Activated CD4-positive, alpha-beta T cell treated with anti-CD3 and anti-CD28 coated beads for 36 hours (primary cell): Measurements from ENCODE around the gene STK25. TPM values are rescaled to one million over a fixed set of nuclear protein-coding genes. Genes with fewer than 3 reads are reported as not detected.

Source experiments
- ATAC-seq: fragments of 200-7000 bp; cut with Tn5 transposase; one replicate; pipeline ENCODE4 v1.10.0; 2021; ENCODE audit warnings: mild to moderate bottlenecking, moderate library complexity
- CTCF ChIA-PET: fragments of 350-600 bp; sonication (Branson Sonifier 250); formaldehyde crosslinking; loops from one replicate; lab custom pipeline; 2021; ENCODE audit warnings: antibody characterized with exemption; lab: Charles Lee
- POLR2A ChIA-PET: fragments of 350-600 bp; sonication (Branson Sonifier 250); formaldehyde crosslinking; loops from one replicate; lab custom pipeline; 2021; ENCODE audit warnings: antibody characterized with exemption, inconsistent platforms; lab: Charles Lee
- DNase-seq: peaks from one replicate; pipeline ENCODE4 v3.0.0-alpha.2; 2020
- H3K27ac Mint-ChIP-seq: one replicate; pipeline ENCODE4 v1.8.0; 2021; ENCODE audit warnings: mixed read lengths
- H3K27me3 Mint-ChIP-seq: one replicate; pipeline ENCODE4 v1.8.0; 2021; ENCODE audit warnings: mixed read lengths
- H3K36me3 Mint-ChIP-seq: one replicate; pipeline ENCODE4 v1.8.0; 2021; ENCODE audit warnings: low read depth, mixed read lengths
- H3K4me1 Mint-ChIP-seq: one replicate; pipeline ENCODE4 v1.8.0; 2021; ENCODE audit warnings: mixed read lengths
- H3K4me3 Mint-ChIP-seq: one replicate; pipeline ENCODE4 v1.8.0; 2021; ENCODE audit warnings: mild to moderate bottlenecking, moderate library complexity, mixed read lengths
- H3K9me3 Mint-ChIP-seq: one replicate; pipeline ENCODE4 v1.8.0; 2021; ENCODE audit warnings: low read depth, mixed read lengths
- intact Hi-C, 2 experiments: fragments of 100-400 bp; cut with DNase I in 1 of 2; cut with micrococcal nuclease in 1 of 2; formaldehyde crosslinking; loops; one replicate each; pipeline versions ENCODE4 v1.14.2 to v1.15.1; 2022 to 2024; cut with DNase I, micrococcal nuclease
- total RNA-seq, 2 experiments: library from RNA; stranded (reverse); gene quantifications; one replicate each; pipeline ENCODE4 v1.2.3, GENCODE V29; 2021

Gene STK25
- total RNA-seq, 2 experiments from 2014 or later = 93.5 to 123 TPM

GRCh38 chr2:241505781-241506201 lies 2.6 kb downstream of the STK25 start:
- Mint-ChIP-seq H3K27ac (no peak overlapping the region), H3K4me1 (peaks cover 19% of the 10 kb centered on the region), H3K9me3 (no peaks in the 10 kb centered on the region), H3K27me3 (no peaks in the 10 kb centered on the region), H3K36me3 (peaks cover 4% of the 10 kb centered on the region), H3K4me3 (no peak overlapping the region)
- intact Hi-C loops = loop anchor here (5.0 kb wide), 2 partner anchors 188 to 938 kb away; partner anchors contain the start of genes HDLBP (in 1 of the 2), RNPEPL1 (in 1 of the 2) and SEPTIN2 (in 1 of the 2)
- no peak for ATAC-seq
- CTCF ChIA-PET = interaction anchor here (1.5 kb wide), 1 partner anchor 62 kb away, joined by 3 read pairs; no protein-coding TSS in a partner anchor
- no peak for DNase-seq
- POLR2A ChIA-PET = no interaction called here

- H3K4me1 Mint-ChIP-seq = peaks cover 19% of the 10 kb centered on the region
- CTCF ChIA-PET = no interaction called here
- ATAC-seq (no peak), DNase-seq (no peak)
- H3K36me3 Mint-ChIP-seq = peaks cover 4% of the 10 kb centered on the region
- intact Hi-C loops = loop anchor here (5.0 kb wide), 2 partner anchors 188 to 938 kb away; partner anchors contain the start of genes HDLBP (in 1 of the 2), RNPEPL1 (in 1 of the 2) and SEPTIN2 (in 1 of the 2)
- POLR2A ChIA-PET = no interaction called here
- H3K9me3 Mint-ChIP-seq = no peaks in the 10 kb centered on the region
- no peak overlapping the region for H3K4me3 Mint-ChIP-seq
- H3K27me3 Mint-ChIP-seq = no peaks in the 10 kb centered on the region
- no peak overlapping the region for H3K27ac Mint-ChIP-seq
These were observed 3.2 kb downstream of the STK25 start for GRCh38 chr2:241505086-241505780.

- Mint-ChIP-seq H3K27me3 (no peaks in the 10 kb centered on the region), H3K4me1 (peaks cover 12% of the 10 kb centered on the region), H3K9me3 (no peaks in the 10 kb centered on the region), H3K4me3 (no peak overlapping the region), H3K27ac (no peak overlapping the region), H3K36me3 (peaks cover 6% of the 10 kb centered on the region)
- ChIA-PET CTCF (no interaction called here), POLR2A (no interaction called here)
- intact Hi-C loops = no loop called here
- no peak for DNase-seq
- no peak for ATAC-seq
These were observed 4.5 kb downstream of the STK25 start for GRCh38 chr2:241503776-241504392.

- Mint-ChIP-seq H3K9me3 (no peaks in the 10 kb centered on the region), H3K4me3 (no peak overlapping the region), H3K36me3 (peaks cover 10% of the 10 kb centered on the region), H3K4me1 (peaks cover 12% of the 10 kb centered on the region), H3K27ac (no peak overlapping the region), H3K27me3 (no peaks in the 10 kb centered on the region)
- ATAC-seq = no peak
- POLR2A ChIA-PET = interaction anchor here (0.6 kb wide), 1 partner anchor 10 kb away, joined by 4 read pairs; no protein-coding TSS in a partner anchor
- intact Hi-C loops = no loop called here
- CTCF ChIA-PET = no interaction called here
- DNase-seq = no peak
These were observed 6.1 kb downstream of the STK25 start for GRCh38 chr2:241502281-241502680.

- ATAC-seq (no peak), DNase-seq (no peak)
- no peak overlapping the region for H3K4me3 Mint-ChIP-seq
- H3K27me3 Mint-ChIP-seq = no peaks in the 10 kb centered on the region
- H3K36me3 Mint-ChIP-seq = peaks cover 13% of the 10 kb centered on the region
- CTCF ChIA-PET = no interaction called here
- H3K9me3 Mint-ChIP-seq = no peaks in the 10 kb centered on the region
- no peak overlapping the region for H3K27ac Mint-ChIP-seq
- peaks cover 6% of the 10 kb centered on the region for H3K4me1 Mint-ChIP-seq
- POLR2A ChIA-PET = no interaction called here
- intact Hi-C loops = no loop called here
These were observed 6.8 kb downstream of the STK25 start for GRCh38 chr2:241501551-241501950.

- peaks cover 13% of the 10 kb centered on the region for H3K36me3 Mint-ChIP-seq
- CTCF ChIA-PET = no interaction called here
- ATAC-seq = no peak
- no peak for DNase-seq
- H3K27me3 Mint-ChIP-seq = no peaks in the 10 kb centered on the region
- H3K4me1 Mint-ChIP-seq = peaks cover 6% of the 10 kb centered on the region
- H3K4me3 Mint-ChIP-seq = no peak overlapping the region
- no peaks in the 10 kb centered on the region for H3K9me3 Mint-ChIP-seq
- intact Hi-C loops = no loop called here
- POLR2A ChIA-PET = no interaction called here
- no peak overlapping the region for H3K27ac Mint-ChIP-seq
These were observed 7.3 kb downstream of the STK25 start for GRCh38 chr2:241501099-241501541.

- no peak overlapping the region for H3K27ac Mint-ChIP-seq
- peaks cover 5% of the 10 kb centered on the region for H3K4me1 Mint-ChIP-seq
- ChIA-PET CTCF (no interaction called here), POLR2A (no interaction called here)
- H3K27me3 Mint-ChIP-seq = no peaks in the 10 kb centered on the region
- DNase-seq (no peak), ATAC-seq (no peak)
- peaks cover 13% of the 10 kb centered on the region for H3K36me3 Mint-ChIP-seq
- H3K4me3 Mint-ChIP-seq = no peak overlapping the region
- intact Hi-C loops = no loop called here
- no peaks in the 10 kb centered on the region for H3K9me3 Mint-ChIP-seq
These were observed 7.9 kb downstream of the STK25 start for GRCh38 chr2:241500431-241500975.

GRCh38 chr2:241500016-241500415 lies 8.4 kb downstream of the STK25 start:
- POLR2A ChIA-PET = interaction anchor here (0.6 kb wide), 1 partner anchor 195 kb away, joined by 4 read pairs; no protein-coding TSS in a partner anchor
- no peak overlapping the region for H3K4me3 Mint-ChIP-seq
- no peak for ATAC-seq
- DNase-seq = no peak
- H3K27ac Mint-ChIP-seq = no peak overlapping the region
- no peaks in the 10 kb centered on the region for H3K9me3 Mint-ChIP-seq
- H3K27me3 Mint-ChIP-seq = no peaks in the 10 kb centered on the region
- H3K4me1 Mint-ChIP-seq = no peaks in the 10 kb centered on the region
- peaks cover 17% of the 10 kb centered on the region for H3K36me3 Mint-ChIP-seq
- intact Hi-C loops = no loop called here
- CTCF ChIA-PET = no interaction called here

- peaks cover 18% of the 10 kb centered on the region for H3K36me3 Mint-ChIP-seq
- no peaks in the 10 kb centered on the region for H3K27me3 Mint-ChIP-seq
- ATAC-seq (no peak), DNase-seq (no peak)
- H3K4me3 Mint-ChIP-seq = no peak overlapping the region
- H3K27ac Mint-ChIP-seq = no peak overlapping the region
- H3K9me3 Mint-ChIP-seq = no peaks in the 10 kb centered on the region
- intact Hi-C loops = no loop called here
- CTCF ChIA-PET = interaction anchor here (1.2 kb wide), 1 partner anchor 53 kb away, joined by 5 read pairs; no protein-coding TSS in a partner anchor
- H3K4me1 Mint-ChIP-seq = no peaks in the 10 kb centered on the region
- POLR2A ChIA-PET = interaction anchor here (0.6 kb wide), 1 partner anchor 196 kb away, joined by 4 read pairs; no protein-coding TSS in a partner anchor
These were observed 9.0 kb downstream of the STK25 start for GRCh38 chr2:241499146-241499965.

- ATAC-seq (no peak), DNase-seq (no peak)
- Mint-ChIP-seq H3K9me3 (no peaks in the 10 kb centered on the region), H3K27ac (no peak overlapping the region), H3K4me3 (no peak overlapping the region), H3K27me3 (no peaks in the 10 kb centered on the region), H3K36me3 (peaks cover 18% of the 10 kb centered on the region), H3K4me1 (no peaks in the 10 kb centered on the region)
- POLR2A ChIA-PET = no interaction called here
- CTCF ChIA-PET = interaction anchor here (1.2 kb wide), 1 partner anchor 52 kb away, joined by 5 read pairs; no protein-coding TSS in a partner anchor
- intact Hi-C loops = no loop called here
These were observed 10.0 kb downstream of the STK25 start for GRCh38 chr2:241498115-241499070.
